ENCODE data around the gene MMRN1.

The MMRN1 gene

DNA sequence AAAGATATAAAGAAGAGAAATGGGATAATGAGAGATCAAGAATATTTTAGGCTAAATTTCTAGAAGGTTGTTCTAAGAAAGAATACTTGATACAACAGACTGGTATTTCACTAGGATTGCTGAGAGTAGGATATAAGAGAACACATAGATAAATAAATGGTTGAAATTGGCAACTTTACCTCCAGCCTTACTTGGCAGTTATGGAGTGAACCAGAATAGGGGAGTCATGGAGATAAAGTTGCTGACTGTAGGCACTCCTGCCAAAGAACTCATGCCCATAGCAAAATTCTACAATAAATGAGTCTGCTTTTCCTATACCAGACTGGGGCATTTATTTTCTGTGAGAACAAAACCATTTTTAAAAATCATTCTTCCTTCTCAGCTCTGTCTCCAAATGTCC is 26.4 kb upstream of the MMRN1 start:
- no peaks in the 10 kb centered on the region for H3K79me2 ChIP-seq (ENCODE audit: low read length)
- no peaks in the 10 kb centered on the region for H3K4me1 ChIP-seq (ENCODE audit: low read length)
- no peak overlapping the region for H3K4me3 ChIP-seq (ENCODE audit: low read length)
- H3K4me2 ChIP-seq (ENCODE audit: low read depth, low read length) = no peak overlapping the region
- H3K27ac ChIP-seq (ENCODE audit: low read length) = no peak overlapping the region
- H3K9ac ChIP-seq (ENCODE audit: low read length) = no peak overlapping the region
- no peaks in the 10 kb centered on the region for H3K9me3 ChIP-seq (replicated peaks; ENCODE audit: insufficient read depth, low read length)
- no peaks in the 10 kb centered on the region for H4K20me1 ChIP-seq (ENCODE audit: insufficient read depth, low read length)
- no peaks in the 10 kb centered on the region for H3K27me3 ChIP-seq (replicated peaks; ENCODE audit: insufficient read depth, low read length)
- H2AFZ ChIP-seq (ENCODE audit: low read length) = no peak overlapping the region
- H3K36me3 ChIP-seq (replicated peaks; ENCODE audit: insufficient read depth, low read length) = no peaks in the 10 kb centered on the region
- H3K9me2 ChIP-seq (replicated peaks; ENCODE audit: insufficient read depth, low read length) = no peaks in the 10 kb centered on the region
- DNase-seq = no peak
- TF ChIP-seq EZH2 (optimal IDR thresholded peaks at IDR 0.05; ENCODE audit: low read depth, low read length) (no peak), EZH2phosphoT487 (IDR thresholded peaks at IDR 0.05; ENCODE audit: low read length) (no peak)
- TF ChIP-seq, protein P1, sequence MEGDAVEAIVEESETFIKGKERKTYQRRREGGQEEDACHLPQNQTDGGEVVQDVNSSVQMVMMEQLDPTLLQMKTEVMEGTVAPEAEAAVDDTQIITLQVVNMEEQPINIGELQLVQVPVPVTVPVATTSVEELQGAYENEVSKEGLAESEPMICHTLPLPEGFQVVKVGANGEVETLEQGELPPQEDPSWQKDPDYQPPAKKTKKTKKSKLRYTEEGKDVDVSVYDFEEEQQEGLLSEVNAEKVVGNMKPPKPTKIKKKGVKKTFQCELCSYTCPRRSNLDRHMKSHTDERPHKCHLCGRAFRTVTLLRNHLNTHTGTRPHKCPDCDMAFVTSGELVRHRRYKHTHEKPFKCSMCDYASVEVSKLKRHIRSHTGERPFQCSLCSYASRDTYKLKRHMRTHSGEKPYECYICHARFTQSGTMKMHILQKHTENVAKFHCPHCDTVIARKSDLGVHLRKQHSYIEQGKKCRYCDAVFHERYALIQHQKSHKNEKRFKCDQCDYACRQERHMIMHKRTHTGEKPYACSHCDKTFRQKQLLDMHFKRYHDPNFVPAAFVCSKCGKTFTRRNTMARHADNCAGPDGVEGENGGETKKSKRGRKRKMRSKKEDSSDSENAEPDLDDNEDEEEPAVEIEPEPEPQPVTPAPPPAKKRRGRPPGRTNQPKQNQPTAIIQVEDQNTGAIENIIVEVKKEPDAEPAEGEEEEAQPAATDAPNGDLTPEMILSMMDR (IDR thresholded peaks at IDR 0.05; ENCODE audit: low read length) = no peak
- H3F3A ChIP-seq (ENCODE audit: insufficient read depth, low read length) = no peaks in the 10 kb centered on the region

DNA sequence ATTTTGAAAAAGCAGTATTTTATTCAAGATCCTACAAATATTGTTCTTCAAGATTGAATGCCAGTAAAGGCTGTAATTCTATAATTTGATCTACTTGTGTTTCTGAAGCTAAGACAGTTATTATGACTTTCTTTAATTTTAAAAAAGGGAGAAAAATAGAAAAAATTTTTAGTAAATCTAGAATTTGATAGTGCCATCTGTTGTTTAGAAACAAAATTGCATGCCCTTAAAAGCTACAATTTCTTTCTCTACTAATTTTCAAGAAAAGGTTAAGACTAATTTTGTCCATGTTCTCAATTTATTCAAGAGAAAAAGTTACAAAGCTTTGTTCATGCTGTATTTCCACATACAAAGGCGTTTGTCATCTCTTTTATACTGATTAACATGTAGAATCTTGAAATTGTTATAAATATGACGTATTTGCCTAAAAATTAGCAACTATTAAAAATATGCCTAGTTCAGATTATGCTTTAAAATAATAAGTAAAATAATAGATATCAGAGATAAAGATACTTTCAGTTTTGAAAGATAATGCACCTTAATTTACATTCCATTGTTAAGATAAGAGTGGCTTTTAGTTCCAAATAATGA is 25.6 kb upstream of the MMRN1 start:
- TF ChIP-seq EZH2 (optimal IDR thresholded peaks at IDR 0.05; ENCODE audit: low read depth, low read length) (no peak), EZH2phosphoT487 (IDR thresholded peaks at IDR 0.05; ENCODE audit: low read length) (no peak)
- TF ChIP-seq, protein P1 (IDR thresholded peaks at IDR 0.05; ENCODE audit: low read length) = peak; percentile 53
- H3K9me2 ChIP-seq (replicated peaks; ENCODE audit: insufficient read depth, low read length) = no peaks in the 10 kb centered on the region
- H3K9me3 ChIP-seq (replicated peaks; ENCODE audit: insufficient read depth, low read length) = no peaks in the 10 kb centered on the region
- H3F3A ChIP-seq (ENCODE audit: insufficient read depth, low read length) = no peaks in the 10 kb centered on the region
- H3K4me3 ChIP-seq (ENCODE audit: low read length) = no peak overlapping the region
- H3K9ac ChIP-seq (ENCODE audit: low read length) = no peak overlapping the region
- H3K36me3 ChIP-seq (replicated peaks; ENCODE audit: insufficient read depth, low read length) = no peaks in the 10 kb centered on the region
- DNase-seq = peak; percentile 25
- H3K79me2 ChIP-seq (ENCODE audit: low read length) = no peaks in the 10 kb centered on the region
- no peak overlapping the region for H2AFZ ChIP-seq (ENCODE audit: low read length)
- no peak overlapping the region for H3K4me2 ChIP-seq (ENCODE audit: low read depth, low read length)
- no peaks in the 10 kb centered on the region for H3K27me3 ChIP-seq (replicated peaks; ENCODE audit: insufficient read depth, low read length)
- no peaks in the 10 kb centered on the region for H4K20me1 ChIP-seq (ENCODE audit: insufficient read depth, low read length)
- H3K27ac ChIP-seq (ENCODE audit: low read length) = no peak overlapping the region
- no peaks in the 10 kb centered on the region for H3K4me1 ChIP-seq (ENCODE audit: low read length)

DNA sequence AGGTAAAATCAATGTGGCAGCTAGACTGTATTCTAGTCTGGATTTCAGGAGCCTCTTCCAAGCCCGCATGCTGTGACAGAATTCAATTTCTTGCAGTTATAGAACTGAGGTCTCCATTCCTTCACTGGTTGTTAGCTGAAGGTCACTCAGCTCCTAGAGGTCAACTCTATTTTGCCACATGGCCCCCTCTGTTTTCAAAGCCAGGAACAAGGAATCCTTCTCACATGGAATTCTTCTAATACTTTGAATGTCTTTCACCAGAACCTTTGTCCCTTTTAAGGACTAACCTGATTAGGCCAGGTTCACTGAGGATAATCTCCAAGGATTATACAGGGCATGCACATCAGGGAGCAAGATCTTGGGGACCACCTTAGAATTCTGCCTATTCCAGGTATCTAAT is 23.4 kb upstream of the MMRN1 start:
- Histone ChIP-seq H3K79me2 (ENCODE audit: low read length) (no peaks in the 10 kb centered on the region), H2AFZ (ENCODE audit: low read length) (no peak overlapping the region), H4K20me1 (ENCODE audit: insufficient read depth, low read length) (no peaks in the 10 kb centered on the region), H3K9ac (ENCODE audit: low read length) (no peak overlapping the region), H3F3A (ENCODE audit: insufficient read depth, low read length) (no peaks in the 10 kb centered on the region), H3K9me2 (replicated peaks; ENCODE audit: insufficient read depth, low read length) (no peaks in the 10 kb centered on the region), H3K4me2 (ENCODE audit: low read depth, low read length) (no peak overlapping the region), H3K36me3 (replicated peaks; ENCODE audit: insufficient read depth, low read length) (no peaks in the 10 kb centered on the region), H3K4me3 (ENCODE audit: low read length) (no peak overlapping the region), H3K27ac (ENCODE audit: low read length) (no peak overlapping the region), H3K9me3 (replicated peaks; ENCODE audit: insufficient read depth, low read length) (no peaks in the 10 kb centered on the region), H3K27me3 (replicated peaks; ENCODE audit: insufficient read depth, low read length) (no peaks in the 10 kb centered on the region), H3K4me1 (ENCODE audit: low read length) (no peaks in the 10 kb centered on the region)
- TF ChIP-seq EZH2 (optimal IDR thresholded peaks at IDR 0.05; ENCODE audit: low read depth, low read length) = no peak
- TF ChIP-seq EZH2phosphoT487 (IDR thresholded peaks at IDR 0.05; ENCODE audit: low read length) = no peak
- TF ChIP-seq, protein P1 (IDR thresholded peaks at IDR 0.05; ENCODE audit: low read length) = no peak
- no peak for DNase-seq

Data from MM.1S (cell line).